Right lobe of liver (tissue), 6 donors: ENCODE data around the gene LUC7L2. TPM values are rescaled to one million over a fixed set of nuclear protein-coding genes. Genes with fewer than 3 reads are reported as not detected.

Experiments
- ATAC-seq, 4 donors: fragments of 200-7000 bp; cut with Tn5 transposase; one replicate each; pipeline ENCODE4 v1.9.1; 2020; ENCODE audit warnings: mild to moderate bottlenecking in 4 of 4, moderate library complexity in 4 of 4
- DNase-seq, 3 donors: peaks; one replicate each; pipeline ENCODE4 v3.0.0-alpha.2; 2020
- H3K27ac ChIP-seq, 3 donors: fragments of 200-600 bp; one replicate each; pipeline ENCODE4 v1.8.0; 2022
- H3K27me3 ChIP-seq, 2 donors: fragments of 200-600 bp; one replicate each; pipeline ENCODE4 v1.8.0; 2022
- H3K36me3 ChIP-seq, 4 donors: fragments of 200-600 bp; sonication (generic) in 1 of 4; one replicate each; pipeline versions ENCODE4 v1.5.1 to v1.8.0; 2017 to 2022; ENCODE audit warnings: control low read depth in 1 of 4
- H3K4me1 ChIP-seq, 4 donors: fragments of 200-600 bp; sonication (generic) in 1 of 4; one replicate each; pipeline versions ENCODE4 v1.5.1 to v1.8.0; 2017 to 2022; ENCODE audit warnings: control low read depth in 1 of 4
- H3K4me3 ChIP-seq, 3 donors: fragments of 200-600 bp; one replicate each; pipeline ENCODE4 v1.8.0; 2022
- H3K9me3 ChIP-seq, 4 donors: fragments of 200-600 bp; sonication (generic) in 1 of 4; one replicate each; pipeline versions ENCODE4 v1.5.1 to v1.8.0; 2017 to 2022; ENCODE audit warnings: control low read depth in 1 of 4
- POLR2A ChIP-seq: fragments of 450-650 bp; IDR thresholded peaks from one replicate; pipeline ENCODE4 v1.6.1; 2017; ENCODE audit warnings: antibody characterized with exemption, mild to moderate bottlenecking
- WGBS: methylation state at CpG from one replicate; pipeline ENCODE4 v1.1.6; 2018; ENCODE audit warnings: low coverage, low lambda C conversion rate; ENCODE audit not compliant: insufficient coverage; ENCODE audit errors: missing lambda C conversion rate; 5-methylcytosine and 5-hydroxymethylcytosine counted together
- intact Hi-C, 2 donors: fragments of 100-400 bp; cut with DNase I; formaldehyde crosslinking; loops; one replicate each; pipeline versions ENCODE4 v1.11.2 to v1.14.1; 2022
- total RNA-seq, 6 experiments: library from RNA; depleted of rRNA in 2 of 6; stranded (reverse); fragments of >200 nt in 2 of 6; fragmentation: NEBNext Ultra II Directional in 3 of 6; extraction: Animal tissue kit (Norgen Biotek cat#: 25700) in 3 of 6; gene quantifications; one replicate each; pipeline versions ENCODE4 v1.1.0 to v1.2.4, GENCODE V29; 2016 to 2023
- TF ChIP-seq, protein P1 (sequence below), 4 donors: fragments of 200-600 bp in 3 of 4; fragments of 450-650 bp in 1 of 4; IDR thresholded peaks; one replicate each; pipeline versions ENCODE4 v1.5.1 to v1.8.0; 2016 to 2022; ENCODE audit warnings: antibody characterized with exemption in 4 of 4, mild to moderate bottlenecking in 2 of 4
- donor health status: DM: no; HTN: yes; CAD: no.
- donor health status: DM: no; HTN: no; CAD: no.
- donor health status: DM: no; HTN: no; CAD: no.
- donor health status: DM: no; HTN: yes; CAD: no.
- donor health status: DM: no; HTN: yes; CAD: no.

Gene LUC7L2
- total RNA-seq, 6 experiments from 2014 or later: 23.2 to 40.0 (median 36.3) TPM

DNA sequence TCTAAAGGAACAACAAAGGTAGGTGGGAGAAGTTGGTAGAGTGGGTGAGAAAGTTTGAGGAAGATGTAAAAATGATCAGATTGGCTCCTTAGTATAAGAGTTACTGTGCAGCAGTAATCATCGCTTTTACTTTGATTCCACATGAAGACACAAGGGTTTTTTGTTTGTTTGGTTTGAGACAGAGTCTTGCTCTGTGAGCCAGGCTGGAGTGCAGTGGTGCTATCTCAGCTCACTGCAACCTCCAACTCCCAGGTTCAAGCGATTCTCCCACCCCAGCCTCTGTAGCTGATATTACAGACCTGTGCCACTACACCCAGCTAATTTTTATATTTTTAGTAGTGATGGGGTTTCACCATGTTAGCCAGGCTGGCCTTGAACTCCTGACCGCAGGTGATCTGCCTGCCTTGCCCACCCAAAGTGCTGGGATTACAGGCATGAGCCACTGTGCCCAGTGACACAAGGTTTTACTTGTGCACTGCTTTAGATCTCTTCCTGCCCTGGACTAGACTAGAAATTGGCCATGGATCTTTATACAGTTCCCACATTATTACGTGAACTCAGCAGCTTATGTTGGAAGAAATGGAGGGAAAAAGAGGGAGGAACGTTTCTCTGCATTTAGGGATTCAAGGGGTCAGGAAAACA is 10.7 kb downstream of the LUC7L2 start:
- TF ChIP-seq, protein P1, sequence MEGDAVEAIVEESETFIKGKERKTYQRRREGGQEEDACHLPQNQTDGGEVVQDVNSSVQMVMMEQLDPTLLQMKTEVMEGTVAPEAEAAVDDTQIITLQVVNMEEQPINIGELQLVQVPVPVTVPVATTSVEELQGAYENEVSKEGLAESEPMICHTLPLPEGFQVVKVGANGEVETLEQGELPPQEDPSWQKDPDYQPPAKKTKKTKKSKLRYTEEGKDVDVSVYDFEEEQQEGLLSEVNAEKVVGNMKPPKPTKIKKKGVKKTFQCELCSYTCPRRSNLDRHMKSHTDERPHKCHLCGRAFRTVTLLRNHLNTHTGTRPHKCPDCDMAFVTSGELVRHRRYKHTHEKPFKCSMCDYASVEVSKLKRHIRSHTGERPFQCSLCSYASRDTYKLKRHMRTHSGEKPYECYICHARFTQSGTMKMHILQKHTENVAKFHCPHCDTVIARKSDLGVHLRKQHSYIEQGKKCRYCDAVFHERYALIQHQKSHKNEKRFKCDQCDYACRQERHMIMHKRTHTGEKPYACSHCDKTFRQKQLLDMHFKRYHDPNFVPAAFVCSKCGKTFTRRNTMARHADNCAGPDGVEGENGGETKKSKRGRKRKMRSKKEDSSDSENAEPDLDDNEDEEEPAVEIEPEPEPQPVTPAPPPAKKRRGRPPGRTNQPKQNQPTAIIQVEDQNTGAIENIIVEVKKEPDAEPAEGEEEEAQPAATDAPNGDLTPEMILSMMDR (IDR thresholded peaks at IDR 0.05): no peak
- TF ChIP-seq POLR2A: no peak
- DNase-seq (no peak), ATAC-seq (no peak)
- Histone ChIP-seq H3K9me3 (no peaks in the 10 kb centered on the region), H3K4me3 (no peak overlapping the region), H3K36me3 (peaks cover 0 to under 1% (median 0%) of the 10 kb centered on the region in 4 donors), H3K27me3 (no peaks in the 10 kb centered on the region), H3K4me1 (peaks cover 0 to 34% (median 4%) of the 10 kb centered on the region in 4 donors), H3K27ac (no peak overlapping the region)
- WGBS: 74% methylated on average over 4 of the region's 5 CpGs
- intact Hi-C loops: no loop called here

DNA sequence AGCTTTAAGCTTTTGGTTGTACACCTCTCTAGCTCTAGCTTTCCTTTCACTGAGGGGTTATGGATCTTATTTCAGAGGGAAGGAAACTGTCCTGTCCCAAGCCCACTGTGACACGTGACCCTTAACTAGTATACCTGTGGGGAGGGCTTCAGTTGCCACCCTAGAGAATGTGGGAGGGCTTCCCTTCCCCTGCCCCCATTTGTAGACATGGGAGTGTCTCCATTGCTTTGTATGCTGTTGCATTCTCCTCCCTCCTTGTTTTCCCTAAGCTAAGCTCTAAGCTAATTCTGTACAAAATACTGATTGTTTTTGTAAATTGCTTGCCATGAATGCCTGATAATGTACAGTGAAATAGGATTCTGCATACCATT is 11.2 kb downstream of the LUC7L2 start:
- ATAC-seq (no peak), DNase-seq (no peak)
- Histone ChIP-seq H3K27me3 (no peaks in the 10 kb centered on the region), H3K36me3 (peaks cover 0 to 6% (median 0%) of the 10 kb centered on the region in 4 donors), H3K4me3 (no peak overlapping the region), H3K9me3 (no peaks in the 10 kb centered on the region), H3K4me1 (peaks cover 0 to 34% (median 4%) of the 10 kb centered on the region in 4 donors), H3K27ac (no peak overlapping the region)
- TF ChIP-seq, protein P1 (IDR thresholded peaks at IDR 0.05): no peak
- TF ChIP-seq POLR2A: no peak
- WGBS: 60% methylated on average over 1 of the region's 1 CpG
- intact Hi-C loops: no loop called here

DNA sequence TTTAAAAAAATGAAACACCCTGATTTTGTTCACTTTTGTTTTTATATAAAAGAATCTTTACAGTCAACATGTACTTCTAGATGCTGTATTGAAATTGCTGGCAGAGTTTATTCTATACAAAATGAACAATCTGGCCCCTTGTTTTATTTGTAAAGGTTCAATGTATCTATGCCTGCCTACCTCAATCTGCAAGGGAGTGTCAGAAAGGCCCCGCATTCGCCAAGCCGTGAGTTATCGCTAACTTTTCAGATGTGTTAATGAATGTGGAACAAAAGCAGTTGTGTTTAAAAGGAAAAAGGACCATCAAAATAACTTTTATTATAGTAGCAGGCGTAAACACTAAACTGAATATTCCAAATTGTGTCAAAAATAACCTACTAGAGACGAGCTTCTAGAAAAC is 14.6 kb downstream of the LUC7L2 start:
- Histone ChIP-seq H3K9me3 (no peaks in the 10 kb centered on the region), H3K4me1 (peaks cover 0 to 27% (median 0%) of the 10 kb centered on the region in 4 donors), H3K36me3 (peaks cover 0 to 36% (median 6%) of the 10 kb centered on the region in 4 donors), H3K4me3 (no peak overlapping the region), H3K27me3 (no peaks in the 10 kb centered on the region), H3K27ac (no peak overlapping the region)
- TF ChIP-seq, protein P1 (IDR thresholded peaks at IDR 0.05): no peak
- no peak for DNase-seq
- ATAC-seq: no peak
- intact Hi-C loops: no loop called here
- WGBS: 85% methylated on average over 6 of the region's 6 CpGs

DNA sequence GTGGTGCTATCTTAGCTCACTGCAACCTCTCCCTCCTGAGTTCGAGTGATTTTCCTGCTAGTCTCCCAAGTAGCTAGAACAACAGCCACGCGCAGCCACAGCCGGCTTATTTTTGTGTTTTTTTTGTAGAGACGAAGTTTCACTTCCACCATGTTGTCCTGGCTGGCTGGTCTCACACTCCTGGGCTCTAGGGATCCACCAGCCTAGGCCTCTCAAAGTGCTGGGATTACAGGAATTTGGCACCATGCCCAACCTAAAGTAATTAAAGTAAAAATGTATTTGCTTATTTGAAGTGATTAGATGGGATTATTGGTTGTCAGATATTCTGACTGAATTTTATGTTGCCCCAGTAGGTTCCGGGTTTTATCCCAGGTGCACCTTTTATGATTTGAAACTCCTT is 22.7 kb downstream of the LUC7L2 start:
- H3K9me3 ChIP-seq: no peaks in the 10 kb centered on the region
- TF ChIP-seq POLR2A: no peak
- H3K4me3 ChIP-seq: no peak overlapping the region
- no peaks in the 10 kb centered on the region for H3K4me1 ChIP-seq
- ATAC-seq: peak in 1 of 4 donors; percentile 35
- no peak overlapping the region for H3K27ac ChIP-seq
- 66% methylated on average over 5 of the region's 6 CpGs for WGBS
- intact Hi-C loops: no loop called here
- H3K36me3 ChIP-seq: peaks cover 0 to 56% (median 8%) of the 10 kb centered on the region in 4 donors
- H3K27me3 ChIP-seq: no peaks in the 10 kb centered on the region
- no peak for DNase-seq

DNA sequence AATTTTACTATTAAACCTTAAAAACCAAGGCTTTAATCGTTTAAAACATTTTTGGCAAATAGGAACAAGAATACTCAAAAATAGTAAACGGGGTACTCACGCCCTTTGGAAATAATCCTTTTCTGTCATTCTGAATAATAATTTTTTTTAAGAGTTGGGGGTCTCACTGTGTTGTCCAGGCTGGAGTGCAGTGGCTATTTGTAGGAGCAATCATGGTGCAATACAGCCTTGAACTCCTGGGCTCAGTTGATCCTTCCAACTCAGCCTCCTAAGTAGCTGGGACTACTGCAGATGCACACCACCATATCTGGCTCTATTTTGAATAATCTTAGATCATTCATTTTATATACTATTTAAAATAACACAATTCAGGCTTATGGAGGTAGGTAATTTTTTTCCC is 24.9 kb downstream of the LUC7L2 start:
- intact Hi-C loops: no loop called here
- no peak overlapping the region for H3K4me3 ChIP-seq
- 93% methylated on average over 3 of the region's 3 CpGs for WGBS
- no peak for ATAC-seq
- H3K27me3 ChIP-seq: no peaks in the 10 kb centered on the region
- H3K9me3 ChIP-seq: no peaks in the 10 kb centered on the region
- DNase-seq: no peak
- H3K4me1 ChIP-seq: no peaks in the 10 kb centered on the region
- H3K27ac ChIP-seq: no peak overlapping the region
- H3K36me3 ChIP-seq: peaks cover 0 to 49% (median 11%) of the 10 kb centered on the region in 4 donors
- no peak for TF ChIP-seq POLR2A
- TF ChIP-seq, protein P1 (IDR thresholded peaks at IDR 0.05): no peak
